Thoracic aorta (tissue), 2 donors: ENCODE results near the gene MICU1. TPM values are rescaled to one million over a fixed set of nuclear protein-coding genes. Genes with fewer than 3 reads are reported as not detected.

Experiments
- ATAC-seq: fragments of 150-250 bp; one replicate; pipeline ENCODE4 v1.8.0; 2017; ENCODE audit warnings: low read depth; ENCODE audit not compliant: insufficient number of reproducible peaks, low FRiP score
- DNase-seq: peaks from one replicate; pipeline ENCODE4 v3.0.0-alpha.2; 2020; ENCODE audit warnings: low spot score
- H3K27ac ChIP-seq, 2 donors: fragments of 200-600 bp; sonication (generic); 1 replicate in 1 of 2; 2 replicates in 1 of 2; pipeline ENCODE4 v1.5.1; 2016; ENCODE audit warnings: mild to moderate bottlenecking in 2 of 2, moderate library complexity in 2 of 2
- H3K27me3 ChIP-seq: fragments of 200-600 bp; sonication (generic); replicated peaks from 2 replicates; pipeline ENCODE4 v1.6.0; 2016; ENCODE audit warnings: mild to moderate bottlenecking; ENCODE audit not compliant: insufficient read depth
- H3K36me3 ChIP-seq: fragments of 200-600 bp; sonication (generic); one replicate; pipeline ENCODE4 v1.5.1; 2016
- H3K4me1 ChIP-seq, 2 donors: fragments of 200-600 bp; sonication (generic); 1 replicate in 1 of 2; 2 replicates in 1 of 2; pipeline versions ENCODE4 v1.5.1 to v1.6.0; 2016; ENCODE audit warnings: low read depth in 2 of 2, mild to moderate bottlenecking in 1 of 2; ENCODE audit not compliant: control insufficient read depth in 1 of 2
- H3K4me3 ChIP-seq: fragments of 200-600 bp; sonication (generic); 2 replicates; pipeline ENCODE4 v1.5.1; 2016; ENCODE audit warnings: mild to moderate bottlenecking
- H3K9me3 ChIP-seq: fragments of 200-600 bp; sonication (generic); 2 replicates; pipeline ENCODE4 v1.5.1; 2016
- CTCF ChIP-seq: fragments of 200-600 bp; sonication (generic); IDR thresholded peaks from one replicate; pipeline ENCODE4 v1.5.1; 2019; ENCODE audit warnings: antibody characterized with exemption
- total RNA-seq, 2 donors: library from RNA; depleted of rRNA; stranded (reverse); fragments of >200 nt; gene quantifications; one replicate each; pipeline versions ENCODE4 v1.1.0 to v1.2.3, GENCODE V29; 2016

The MICU1 gene
- total RNA-seq, 2 donors from 2014 or later: 37.4 to 63.5 TPM

GRCh38 chr10:72356115-72356514 is 269.8 kb downstream of the MICU1 start:
- Histone ChIP-seq H3K4me1 (peaks cover 10 to 25% of the 10 kb centered on the region in 2 donors), H3K27ac (no peak overlapping the region), H3K27me3 (no peaks in the 10 kb centered on the region), H3K36me3 (no peaks in the 10 kb centered on the region), H3K9me3 (no peaks in the 10 kb centered on the region), H3K4me3 (no peak overlapping the region)
- ATAC-seq (no peak), DNase-seq (no peak)
- no peak for TF ChIP-seq CTCF

- Histone ChIP-seq H3K27ac (peak overlapping the region; percentile 95 to 98), H3K4me3 (peak overlapping the region; percentile 86), H3K27me3 (no peaks in the 10 kb centered on the region), H3K4me1 (peaks cover 10 to 34% of the 10 kb centered on the region in 2 donors), H3K36me3 (peaks cover 4% of the 10 kb centered on the region), H3K9me3 (no peaks in the 10 kb centered on the region)
- DNase-seq: no peak
- no peak for ATAC-seq
- TF ChIP-seq CTCF: no peak
These were observed 270.7 kb downstream of the MICU1 start for GRCh38 chr10:72355214-72355555.

GRCh38 chr10:72354356-72355213 is 271.3 kb downstream of the MICU1 start, which contains the start of gene DNAJB12:
Gene DNAJB12 (minus strand): TSS chr10:72354919. CDS start chr10:72354897, 22 bp downstream.
- peak; percentile 57 for DNase-seq
- peak; percentile 88 for ATAC-seq
- peaks cover 4% of the 10 kb centered on the region for H3K36me3 ChIP-seq

GRCh38 chr10:72353965-72354355 is 271.9 kb downstream of the MICU1 start:
- Histone ChIP-seq H3K9me3 (no peaks in the 10 kb centered on the region), H3K4me3 (peak overlapping the region; percentile 86), H3K27ac (peak overlapping the region; percentile 95 to 98), H3K36me3 (peaks cover 5% of the 10 kb centered on the region), H3K27me3 (no peaks in the 10 kb centered on the region), H3K4me1 (peaks cover 10 to 39% of the 10 kb centered on the region in 2 donors)
- ATAC-seq: no peak
- DNase-seq: no peak
- TF ChIP-seq CTCF: no peak

More at GRCh38 chr10:72354356-72355213, 271.3 kb downstream of the MICU1 start, which contains the start of gene DNAJB12:
- H3K9me3 ChIP-seq: no peaks in the 10 kb centered on the region
- no peaks in the 10 kb centered on the region for H3K27me3 ChIP-seq
- no peak for TF ChIP-seq CTCF
- H3K4me1 ChIP-seq: peaks cover 10 to 39% of the 10 kb centered on the region in 2 donors
- H3K27ac ChIP-seq: peak within 1 kb of the TSS; percentile 95 to 98
- peak within 1 kb of the TSS; percentile 86 for H3K4me3 ChIP-seq
